ENCODE data around the gene KLF13. TPM values are rescaled to one million over a fixed set of nuclear protein-coding genes. Genes with fewer than 3 reads are reported as not detected.

Gene KLF13
- total RNA-seq, 2 donors from 2014 or later, result 68.9 to 92.3 TPM

DNA sequence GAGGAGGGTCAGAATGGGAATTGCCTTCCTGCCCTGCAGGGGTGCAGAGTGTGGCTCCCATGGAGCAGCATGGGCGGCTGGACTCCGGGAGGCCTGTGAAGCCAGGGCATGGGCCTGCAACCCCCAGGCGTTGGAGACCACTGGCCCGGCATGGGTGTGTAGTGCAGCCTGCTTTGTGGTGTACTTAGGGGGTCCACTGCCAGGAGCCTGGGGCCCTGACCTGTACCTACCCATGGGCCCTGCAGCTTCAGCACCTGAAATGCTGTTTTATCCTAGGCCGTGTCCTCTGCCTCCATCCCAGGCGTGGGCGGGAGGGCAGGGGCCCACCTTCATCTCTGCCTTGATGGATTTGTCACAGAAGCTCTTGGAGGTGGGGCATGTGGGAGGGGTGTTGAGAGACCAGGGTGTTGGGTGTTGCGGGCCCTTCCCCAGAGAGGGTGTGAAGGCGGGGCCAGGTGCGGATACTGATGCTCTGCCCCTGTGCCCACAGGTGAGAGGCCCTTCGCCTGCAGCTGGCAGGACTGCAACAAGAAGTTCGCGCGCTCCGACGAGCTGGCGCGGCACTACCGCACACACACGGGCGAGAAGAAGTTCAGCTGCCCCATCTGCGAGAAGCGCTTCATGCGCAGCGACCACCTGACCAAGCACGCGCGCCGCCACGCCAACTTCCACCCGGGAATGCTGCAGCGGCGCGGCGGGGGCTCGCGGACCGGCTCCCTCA lies 45.0 kb downstream of the KLF13 start:
- no peak overlapping the region for H3K27ac ChIP-seq
- H3K4me1 ChIP-seq, result peaks cover 18% of the 10 kb centered on the region
- no peak overlapping the region for H3K9ac ChIP-seq (ENCODE audit: low read depth in 2 of 2, low read length in 2 of 2)
- no peak for DNase-seq
- TF ChIP-seq, protein P1, sequence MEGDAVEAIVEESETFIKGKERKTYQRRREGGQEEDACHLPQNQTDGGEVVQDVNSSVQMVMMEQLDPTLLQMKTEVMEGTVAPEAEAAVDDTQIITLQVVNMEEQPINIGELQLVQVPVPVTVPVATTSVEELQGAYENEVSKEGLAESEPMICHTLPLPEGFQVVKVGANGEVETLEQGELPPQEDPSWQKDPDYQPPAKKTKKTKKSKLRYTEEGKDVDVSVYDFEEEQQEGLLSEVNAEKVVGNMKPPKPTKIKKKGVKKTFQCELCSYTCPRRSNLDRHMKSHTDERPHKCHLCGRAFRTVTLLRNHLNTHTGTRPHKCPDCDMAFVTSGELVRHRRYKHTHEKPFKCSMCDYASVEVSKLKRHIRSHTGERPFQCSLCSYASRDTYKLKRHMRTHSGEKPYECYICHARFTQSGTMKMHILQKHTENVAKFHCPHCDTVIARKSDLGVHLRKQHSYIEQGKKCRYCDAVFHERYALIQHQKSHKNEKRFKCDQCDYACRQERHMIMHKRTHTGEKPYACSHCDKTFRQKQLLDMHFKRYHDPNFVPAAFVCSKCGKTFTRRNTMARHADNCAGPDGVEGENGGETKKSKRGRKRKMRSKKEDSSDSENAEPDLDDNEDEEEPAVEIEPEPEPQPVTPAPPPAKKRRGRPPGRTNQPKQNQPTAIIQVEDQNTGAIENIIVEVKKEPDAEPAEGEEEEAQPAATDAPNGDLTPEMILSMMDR (IDR thresholded peaks at IDR 0.05), result no peak
- intact Hi-C loops (cut with DNase I), result no loop called here
- H3K36me3 ChIP-seq, result peaks cover 6% of the 10 kb centered on the region
- no peak overlapping the region for H3K4me3 ChIP-seq
- H3K9me3 ChIP-seq, result no peaks in the 10 kb centered on the region
- H3K27me3 ChIP-seq, result no peaks in the 10 kb centered on the region

DNA sequence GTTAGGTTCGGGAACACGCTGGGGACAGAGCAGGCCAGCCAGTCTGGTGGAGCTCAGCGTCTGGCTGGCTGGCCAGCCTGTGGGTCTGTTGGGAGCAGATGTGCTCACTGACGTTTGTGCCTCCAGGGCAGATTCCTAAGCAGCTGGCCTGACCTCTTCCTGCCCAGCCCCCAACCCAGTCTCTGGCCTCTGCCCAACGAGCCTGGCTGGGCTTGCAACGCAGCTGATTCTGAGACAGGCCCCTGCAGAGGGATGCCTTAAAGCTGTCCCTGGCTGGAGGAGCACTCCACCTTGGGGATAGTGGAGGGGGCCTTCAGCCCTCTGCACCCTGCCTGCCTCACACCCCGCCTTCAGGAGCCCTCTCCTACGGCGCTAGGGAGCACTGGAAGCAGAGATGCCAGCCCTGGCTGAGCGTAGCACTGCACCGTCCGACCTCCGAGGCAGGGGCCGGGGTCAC lies 46.0 kb downstream of the KLF13 start:
- Histone ChIP-seq H3K36me3 (peaks cover 6% of the 10 kb centered on the region), H3K4me1 (peaks cover 18% of the 10 kb centered on the region)

DNA sequence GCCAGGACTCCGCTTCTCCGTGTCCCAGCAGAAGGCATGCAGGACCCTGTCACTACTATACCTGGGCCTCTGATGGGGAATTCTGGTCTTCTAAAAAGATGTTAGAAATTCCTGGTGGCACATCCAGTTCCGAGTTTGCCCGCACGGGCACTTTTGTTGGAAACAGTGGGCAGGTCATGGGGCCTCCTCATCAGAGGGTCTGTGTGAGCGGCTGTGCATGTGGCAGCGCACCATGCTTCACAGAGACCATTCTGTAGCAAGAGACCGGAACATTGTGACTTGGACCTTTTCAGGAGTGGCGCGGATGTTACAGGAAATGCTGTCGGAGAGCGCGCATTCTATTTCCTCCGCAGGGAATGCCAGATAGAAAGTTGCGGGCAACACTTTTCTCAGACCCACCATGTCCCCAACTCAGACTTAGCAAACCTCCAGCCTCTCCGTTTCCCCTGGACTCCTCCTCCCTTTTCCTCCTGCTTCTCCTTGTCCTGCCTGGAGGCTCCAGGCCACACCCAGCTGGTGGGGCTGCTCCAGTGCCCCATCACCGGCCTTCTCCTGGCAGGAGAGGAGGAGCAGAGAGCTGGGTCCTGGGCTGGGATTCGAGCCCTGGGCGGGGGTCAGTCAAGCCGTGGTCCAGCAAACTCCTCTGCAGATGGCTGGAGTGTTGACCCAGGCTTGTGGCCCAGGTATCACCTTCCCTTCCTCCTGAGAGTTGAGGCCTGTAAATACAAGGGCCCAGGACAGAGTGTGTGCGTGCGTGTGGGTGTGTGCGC lies 46.6 kb downstream of the KLF13 start:
- DNase-seq, result no peak
- TF ChIP-seq, protein P1 (IDR thresholded peaks at IDR 0.05), result no peak
- Histone ChIP-seq H3K4me1 (peaks cover 18% of the 10 kb centered on the region), H3K4me3 (no peak overlapping the region), H3K36me3 (peaks cover 6% of the 10 kb centered on the region), H3K27me3 (no peaks in the 10 kb centered on the region), H3K27ac (peak overlapping the region; percentile 50), H3K9ac (ENCODE audit: low read depth in 2 of 2, low read length in 2 of 2) (no peak overlapping the region), H3K9me3 (no peaks in the 10 kb centered on the region)
- intact Hi-C loops (cut with DNase I), result no loop called here

More for the DNA sequence above, 46.0 kb downstream of the KLF13 start:
- TF ChIP-seq, protein P1 (IDR thresholded peaks at IDR 0.05), result no peak
- intact Hi-C loops (cut with DNase I), result no loop called here
- Histone ChIP-seq H3K9me3 (no peaks in the 10 kb centered on the region), H3K27ac (no peak overlapping the region), H3K27me3 (no peaks in the 10 kb centered on the region), H3K4me3 (no peak overlapping the region), H3K9ac (ENCODE audit: low read depth in 2 of 2, low read length in 2 of 2) (no peak overlapping the region)
- no peak for DNase-seq

DNA sequence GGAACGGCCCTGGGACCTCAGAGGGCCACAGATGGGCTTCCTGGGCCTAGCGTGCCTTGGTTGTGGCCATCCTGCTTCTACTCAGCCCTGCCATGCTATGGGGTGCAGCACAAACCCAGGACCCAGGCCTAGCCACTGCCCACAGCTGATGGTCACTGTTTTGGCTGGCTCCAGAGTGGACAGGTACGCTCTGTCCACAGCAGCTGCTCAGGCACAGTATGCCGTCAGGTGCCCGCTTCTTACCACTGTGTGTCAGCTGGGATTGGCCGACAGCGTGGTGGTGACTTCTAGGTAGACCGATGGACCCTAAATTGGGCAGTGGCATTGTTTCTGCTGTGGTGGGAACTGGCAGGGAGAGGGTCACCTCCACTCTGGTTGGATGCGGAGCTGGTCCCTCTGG lies 47.3 kb downstream of the KLF13 start:
- Histone ChIP-seq H3K9ac (ENCODE audit: low read depth in 2 of 2, low read length in 2 of 2) (peak overlapping the region; percentile 35 to 52), H3K4me1 (peaks cover 18% of the 10 kb centered on the region), H3K4me3 (no peak overlapping the region), H3K27ac (peak overlapping the region; percentile 50), H3K27me3 (no peaks in the 10 kb centered on the region), H3K9me3 (no peaks in the 10 kb centered on the region), H3K36me3 (peaks cover 6% of the 10 kb centered on the region)
- intact Hi-C loops (cut with DNase I), result no loop called here
- TF ChIP-seq, protein P1 (IDR thresholded peaks at IDR 0.05), result no peak
- DNase-seq, result no peak

DNA sequence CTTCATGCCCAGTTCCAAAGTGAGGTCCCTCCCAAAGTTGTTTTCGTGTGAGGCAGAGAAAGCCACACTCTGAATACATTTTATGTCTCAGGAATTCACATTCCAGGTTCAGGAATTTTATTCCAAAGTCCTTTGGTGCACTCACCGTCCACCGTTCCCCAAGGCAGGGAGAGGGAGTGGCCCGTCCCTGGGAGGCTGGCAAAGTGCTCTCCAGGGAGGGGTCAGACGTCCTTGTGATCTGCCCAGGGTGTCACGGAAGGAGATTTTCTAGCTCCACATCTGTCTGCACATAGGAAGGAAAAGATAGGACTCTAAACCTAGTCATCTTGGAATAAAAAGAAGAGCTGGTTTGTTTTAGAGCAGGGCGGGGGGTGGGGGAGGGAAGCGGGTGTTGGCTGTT lies 47.9 kb downstream of the KLF13 start:
- H3K36me3 ChIP-seq, result peaks cover 6% of the 10 kb centered on the region
- TF ChIP-seq, protein P1 (IDR thresholded peaks at IDR 0.05), result no peak

More for the DNA sequence above, 47.9 kb downstream of the KLF13 start:
- Histone ChIP-seq H3K4me3 (no peak overlapping the region), H3K27me3 (no peaks in the 10 kb centered on the region), H3K9me3 (no peaks in the 10 kb centered on the region), H3K4me1 (peaks cover 18% of the 10 kb centered on the region), H3K27ac (peak overlapping the region; percentile 50), H3K9ac (ENCODE audit: low read depth in 2 of 2, low read length in 2 of 2) (peak overlapping the region in 1 of 2 donors; percentile 35)
- intact Hi-C loops (cut with DNase I), result no loop called here
- peak; percentile 80 for DNase-seq
